ENCODE measurements around the gene SLC50A1. TPM values are rescaled to one million over a fixed set of nuclear protein-coding genes. Genes with fewer than 3 reads are reported as not detected.

SLC50A1 gene
- total RNA-seq, 1 donor from 2014 or later = 11.8 TPM

- no peaks in the 10 kb centered on the region for H3K4me1 ChIP-seq
- no peaks in the 10 kb centered on the region for H3K9me3 ChIP-seq
- intact Hi-C loops (cut with DNase I) = no loop called here
- no peaks in the 10 kb centered on the region for H3K27me3 ChIP-seq
- no peak overlapping the region for H3K4me3 ChIP-seq
- no peak overlapping the region for H3K27ac ChIP-seq
- no peaks in the 10 kb centered on the region for H3K36me3 ChIP-seq
- TF ChIP-seq CTCF (IDR thresholded peaks at IDR 0.05) = no peak
- DNase-seq (ENCODE audit: extremely low spot score in 2 of 2) = no peak
Observed at GRCh38 chr1:155186794-155187455, 51.3 kb downstream of the SLC50A1 start.

DNA sequence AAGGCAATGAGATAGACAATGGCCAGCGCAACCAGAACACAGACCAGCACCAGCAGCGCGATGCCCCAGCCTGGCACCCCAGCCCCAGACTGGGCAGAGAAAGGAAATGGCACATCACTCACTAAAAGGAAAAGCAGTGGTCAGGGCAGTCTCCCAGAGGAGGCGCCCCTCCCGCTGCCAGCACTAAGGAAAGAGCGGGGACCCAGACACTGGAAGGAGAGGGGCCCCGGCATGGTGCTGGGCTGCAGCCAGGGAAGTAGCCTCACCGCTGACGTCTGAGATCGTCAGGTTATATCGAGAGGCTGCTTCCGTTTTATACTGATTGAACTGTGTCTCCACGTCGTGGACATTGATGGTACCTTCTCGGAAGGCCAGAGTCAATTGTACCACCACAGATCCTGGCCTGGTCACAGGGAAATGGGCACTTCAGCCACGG lies 51.8 kb downstream of the SLC50A1 start:
- DNase-seq (ENCODE audit: extremely low spot score in 2 of 2) = no peak
- Histone ChIP-seq H3K27ac (no peak overlapping the region), H3K9me3 (no peaks in the 10 kb centered on the region), H3K4me3 (no peak overlapping the region), H3K36me3 (no peaks in the 10 kb centered on the region), H3K4me1 (peaks cover 2% of the 10 kb centered on the region), H3K27me3 (no peaks in the 10 kb centered on the region)
- intact Hi-C loops (cut with DNase I) = no loop called here
- TF ChIP-seq POLR2A (IDR thresholded peaks at IDR 0.05) (no peak), CTCF (IDR thresholded peaks at IDR 0.05) (no peak), POLR2AphosphoS5 (IDR thresholded peaks at IDR 0.05; ENCODE audit: insufficient read depth in 1 of 2, low read depth in 1 of 2) (no peak)

- H3K27me3 ChIP-seq = no peaks in the 10 kb centered on the region
- no peak overlapping the region for H3K27ac ChIP-seq
- TF ChIP-seq POLR2A (IDR thresholded peaks at IDR 0.05) = no peak
- no peak for TF ChIP-seq CTCF (IDR thresholded peaks at IDR 0.05)
- no peak for TF ChIP-seq POLR2AphosphoS5 (IDR thresholded peaks at IDR 0.05; ENCODE audit: insufficient read depth in 1 of 2, low read depth in 1 of 2)
- H3K9me3 ChIP-seq = no peaks in the 10 kb centered on the region
- no peak overlapping the region for H3K4me3 ChIP-seq
- no peaks in the 10 kb centered on the region for H3K36me3 ChIP-seq
- no peak for DNase-seq (ENCODE audit: extremely low spot score in 2 of 2)
- H3K4me1 ChIP-seq = peaks cover 10% of the 10 kb centered on the region
- intact Hi-C loops (cut with DNase I) = no loop called here
Observed at GRCh38 chr1:155188268-155188667, 52.6 kb downstream of the SLC50A1 start.

Small RNAs within 50 kb of the gene (small RNA-seq; reads per million reads assigned to genes)
- gene HMGN2P18 (not detected), gene RF00019 (not detected)

Other genes with a start within 250 kb of the SLC50A1 start
- 20.6 TPM for gene PMVK, start 199.1 kb upstream of the SLC50A1 start, total RNA-seq
- gene PBXIP1, start 179.8 kb upstream of the SLC50A1 start, total RNA-seq = 56.5 TPM
- gene PYGO2, start 174.1 kb upstream of the SLC50A1 start, total RNA-seq = 19.2 TPM
- gene SHC1, start 165.1 kb upstream of the SLC50A1 start, total RNA-seq = 110 TPM
- 30.4 TPM for gene CKS1B, start 161.2 kb upstream of the SLC50A1 start, total RNA-seq
- gene FLAD1, start 152.5 kb upstream of the SLC50A1 start, total RNA-seq = 20.6 TPM
- not detected for gene LENEP, start 142.3 kb upstream of the SLC50A1 start, total RNA-seq
- gene ZBTB7B, start 133.1 kb upstream of the SLC50A1 start, total RNA-seq = 77.6 TPM
- gene DCST2, start 102.1 kb upstream of the SLC50A1 start, total RNA-seq = 7.9 TPM
- gene DCST1, start 102.0 kb upstream of the SLC50A1 start, total RNA-seq = not detected
- 193 TPM for gene ADAM15, start 84.5 kb upstream of the SLC50A1 start, total RNA-seq
- gene EFNA4, start 72.1 kb upstream of the SLC50A1 start, total RNA-seq = 13.8 TPM
- 22.3 TPM for gene EFNA3, start 57.0 kb upstream of the SLC50A1 start, total RNA-seq
- 57.9 TPM for gene EFNA1, start 8.0 kb upstream of the SLC50A1 start, total RNA-seq
- gene DPM3, start 4.7 kb downstream of the SLC50A1 start, total RNA-seq = 114 TPM
- gene KRTCAP2, start 37.5 kb downstream of the SLC50A1 start, total RNA-seq = 117 TPM
- gene TRIM46, start 38.0 kb downstream of the SLC50A1 start, total RNA-seq = 2.7 TPM
- gene THBS3, start 72.0 kb downstream of the SLC50A1 start, total RNA-seq = 27.3 TPM
- gene MTX1, start 72.8 kb downstream of the SLC50A1 start, total RNA-seq = 29.5 TPM
- gene ENTREP3, start 119.6 kb downstream of the SLC50A1 start, total RNA-seq = 21.1 TPM
- gene SCAMP3, start 126.5 kb downstream of the SLC50A1 start, total RNA-seq = 44.7 TPM
- gene CLK2, start 137.7 kb downstream of the SLC50A1 start, total RNA-seq = 48.1 TPM
- gene HCN3, start 141.6 kb downstream of the SLC50A1 start, total RNA-seq = 4.2 TPM
- not detected for gene PKLR, start 165.6 kb downstream of the SLC50A1 start, total RNA-seq
- gene FDPS, start 173.0 kb downstream of the SLC50A1 start, total RNA-seq = 71.0 TPM
- 24.3 TPM for gene RUSC1, start 185.0 kb downstream of the SLC50A1 start, total RNA-seq